GM18508 (cell line): ENCODE data around the gene CAPZA2.
"Not testable (repeated sequence)": the region's sequence is repeated elsewhere in the genome, so short reads cannot be mapped to it uniquely, and the experiment has no call there.

Experiments
- ATAC-seq: cut with Tn5 transposase; IDR thresholded peaks from one replicate; pipeline ENCODE4 v1.9.1; 2021; ENCODE audit warnings: moderate number of reproducible peaks; ENCODE audit not compliant: insufficient read depth, unreplicated experiment

CAPZA2 gene

DNA sequence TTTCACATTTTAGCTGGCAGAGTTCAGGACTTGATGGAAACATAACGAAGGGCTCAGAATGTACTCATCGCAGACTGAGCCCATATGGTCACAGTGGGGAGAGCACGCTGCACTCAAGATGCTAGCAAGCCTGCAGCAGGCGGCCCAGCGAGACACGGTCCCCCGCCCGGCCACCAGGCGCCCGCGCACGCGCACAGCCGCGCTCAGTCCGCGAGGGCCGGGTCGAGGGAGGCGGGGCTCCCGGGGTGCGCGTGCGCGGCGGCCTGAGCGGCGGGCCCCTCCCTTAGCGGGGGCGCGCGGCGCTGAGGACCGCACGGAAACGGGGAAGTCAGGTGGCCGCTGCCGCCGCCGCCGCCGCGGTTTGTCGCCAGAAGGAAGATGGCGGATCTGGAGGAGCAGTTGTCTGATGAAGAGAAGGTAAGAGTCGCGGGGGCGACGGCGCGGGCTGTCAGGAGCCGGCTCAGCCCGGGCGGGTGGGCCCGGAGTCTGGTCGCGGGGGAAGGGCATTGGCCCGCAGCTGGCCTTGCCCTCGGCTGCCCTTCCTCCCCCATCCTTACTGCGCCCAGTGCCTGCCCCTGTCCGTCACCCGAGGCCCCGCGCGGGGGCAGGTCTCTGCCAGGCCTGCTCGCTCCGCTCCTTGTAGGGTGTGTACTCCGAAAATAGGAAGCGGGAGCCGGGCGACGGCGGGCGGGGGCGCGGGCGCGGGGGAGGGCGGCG lies at the start of gene CAPZA2:
Gene CAPZA2, plus strand, starts transcription at position 354 of the 717 bp plus-strand sequence. Its CDS starts 25 bp downstream, at position 379.
- peak; percentile 68 for ATAC-seq

DNA sequence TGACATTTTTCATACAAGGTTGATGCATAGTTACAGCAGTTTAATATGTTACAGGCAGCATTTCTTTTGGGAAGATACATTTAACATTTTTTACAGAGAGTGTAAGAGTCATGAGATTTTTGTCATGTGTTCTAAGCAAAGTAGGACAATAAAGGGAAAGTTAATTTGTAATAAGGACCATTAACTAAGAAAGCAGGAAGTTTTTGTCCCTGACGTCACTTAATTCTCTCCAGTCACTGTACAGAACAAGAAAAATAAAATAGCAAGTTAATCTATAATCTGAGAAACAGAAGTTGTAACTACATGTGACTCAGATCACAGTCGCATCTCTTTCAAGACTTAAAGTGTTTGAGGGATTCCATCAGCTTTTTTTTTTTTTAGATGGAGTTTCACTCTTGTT lies 49.5 kb upstream of the CAPZA2 start:
- no peak for ATAC-seq

DNA sequence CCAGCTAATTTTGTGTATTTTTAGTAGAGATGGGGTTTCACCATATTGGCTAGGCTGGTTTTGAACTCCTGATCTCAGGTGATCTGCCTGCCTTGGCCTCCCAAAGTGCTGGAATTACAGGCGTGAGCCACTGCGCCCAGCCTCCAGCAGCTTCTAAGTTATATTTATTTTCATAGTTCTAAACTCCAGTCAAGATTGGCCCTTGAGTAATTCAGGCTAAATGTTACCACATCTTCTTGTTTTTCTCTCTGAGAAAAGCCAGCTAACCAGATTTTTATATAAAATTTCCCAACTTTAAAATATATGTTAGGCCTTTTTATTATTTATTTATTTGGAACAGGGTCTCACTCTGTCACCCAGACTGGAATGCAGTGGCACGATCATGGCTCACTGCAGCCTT lies 49.0 kb upstream of the CAPZA2 start:
- ATAC-seq = not testable (repeated sequence)

DNA sequence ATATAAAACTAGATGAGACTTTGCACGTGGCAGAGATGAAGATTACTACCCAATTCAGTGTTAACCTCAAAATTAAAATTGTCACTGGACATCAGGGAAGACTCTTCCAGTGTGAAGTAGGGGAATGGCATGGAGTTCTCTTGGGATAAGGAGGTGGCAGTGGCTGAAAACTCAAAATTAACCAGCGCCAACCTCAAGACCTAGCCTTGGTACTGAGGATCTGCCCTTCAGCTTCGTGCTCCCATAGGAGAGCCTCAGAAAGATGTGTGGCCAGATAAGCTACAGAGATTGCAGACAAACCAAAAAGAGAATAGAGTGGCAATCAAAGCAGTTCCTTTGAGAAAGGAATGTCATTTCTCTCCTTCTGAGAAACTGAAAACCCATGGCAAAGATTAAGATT lies 47.3 kb upstream of the CAPZA2 start:
- ATAC-seq = no peak

DNA sequence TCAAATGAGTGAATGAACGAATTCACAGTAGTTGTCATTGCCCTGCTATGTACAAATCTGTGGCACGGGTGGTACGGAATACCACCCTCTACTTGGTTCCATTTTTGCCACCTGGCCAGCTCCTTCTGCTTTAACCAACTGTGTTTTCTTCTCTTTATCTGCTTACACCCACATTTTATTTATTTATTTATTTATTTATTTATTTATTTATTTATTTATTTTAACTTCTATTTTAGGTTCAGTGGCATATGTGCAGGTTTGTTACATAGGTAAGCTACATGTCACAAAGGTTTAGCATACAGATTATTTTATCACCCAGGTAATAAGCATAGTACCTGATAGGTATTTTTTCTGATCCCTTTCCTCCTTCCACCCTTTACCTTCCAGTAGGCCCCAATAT lies 42.2 kb upstream of the CAPZA2 start:
- no peak for ATAC-seq

DNA sequence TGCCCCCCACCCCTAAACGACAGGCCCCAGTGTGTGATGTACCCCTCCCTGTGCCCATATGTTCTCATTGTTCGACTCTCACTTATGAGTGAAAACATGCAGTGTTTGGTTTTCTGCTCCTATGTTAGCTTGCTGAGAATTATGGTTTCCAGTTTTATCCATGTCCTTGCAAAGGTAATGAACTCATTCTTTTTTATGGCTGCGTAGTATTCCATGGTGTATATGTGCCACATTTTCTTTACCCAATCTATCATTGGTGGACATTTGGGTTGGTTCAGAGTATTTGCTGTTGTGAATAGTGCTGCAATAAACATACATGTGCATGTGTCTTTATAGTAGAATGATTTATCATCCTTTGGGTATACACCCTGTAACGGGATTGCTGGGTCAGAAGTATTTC lies 40.7 kb upstream of the CAPZA2 start:
- not testable (repeated sequence) for ATAC-seq

DNA sequence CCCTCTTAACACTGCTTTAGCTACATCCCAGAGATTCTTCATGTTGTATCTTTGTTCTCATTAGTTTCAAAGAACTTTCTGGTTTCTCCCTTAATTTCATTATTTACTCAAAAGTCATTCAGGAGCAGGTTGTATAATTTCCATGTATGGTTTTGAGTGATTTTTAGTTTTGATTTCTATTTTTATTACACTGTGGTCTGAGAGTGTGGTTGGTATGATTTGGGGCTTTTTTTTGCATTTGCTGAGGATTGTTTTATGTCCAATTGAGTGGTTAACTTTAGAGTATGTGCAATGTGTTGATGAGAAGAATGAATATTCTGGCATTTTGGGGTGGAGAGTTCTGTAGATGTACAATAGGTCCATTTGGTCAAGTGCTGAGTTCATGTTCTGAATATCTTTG lies 37.9 kb upstream of the CAPZA2 start:
- ATAC-seq = no peak

DNA sequence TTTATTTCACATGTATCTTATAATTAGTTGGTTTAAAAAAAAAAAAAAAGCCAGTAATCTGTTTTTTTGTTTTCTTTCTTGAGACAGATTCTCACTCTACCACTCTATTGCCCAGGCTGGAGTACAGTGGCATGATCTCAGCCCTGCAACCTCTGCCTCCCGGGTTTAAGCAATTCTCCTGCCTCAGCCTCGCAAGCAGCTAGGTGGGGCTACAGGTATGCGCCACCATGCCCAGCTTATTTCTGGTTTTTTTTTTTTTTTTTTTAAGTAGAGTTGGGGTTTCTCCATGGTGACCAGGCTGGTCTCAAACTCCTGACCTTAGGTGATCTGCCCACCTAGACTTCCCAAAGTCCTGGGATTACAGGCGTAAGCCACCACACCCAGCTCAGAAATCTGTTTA lies 34.1 kb upstream of the CAPZA2 start:
- no peak for ATAC-seq

DNA sequence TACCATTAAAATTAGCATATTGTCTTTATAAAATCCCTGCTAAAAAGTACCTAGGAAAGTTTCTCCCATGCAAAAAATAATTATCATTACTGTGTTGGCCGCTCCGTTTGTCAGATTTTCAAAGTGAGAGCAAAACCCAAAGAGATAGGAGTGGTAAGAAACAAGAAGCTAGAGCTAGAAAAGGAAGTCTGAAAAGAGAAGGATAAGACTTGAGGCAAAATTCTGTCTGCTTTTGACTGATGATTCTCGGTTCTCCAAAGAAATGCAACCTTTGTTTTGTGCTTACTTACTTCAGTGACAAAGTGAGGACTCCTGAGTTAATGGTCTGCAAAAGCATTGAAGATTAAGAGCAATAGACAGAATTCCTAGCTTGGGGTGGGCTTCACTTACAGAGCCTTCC lies 33.3 kb upstream of the CAPZA2 start:
- ATAC-seq = no peak

DNA sequence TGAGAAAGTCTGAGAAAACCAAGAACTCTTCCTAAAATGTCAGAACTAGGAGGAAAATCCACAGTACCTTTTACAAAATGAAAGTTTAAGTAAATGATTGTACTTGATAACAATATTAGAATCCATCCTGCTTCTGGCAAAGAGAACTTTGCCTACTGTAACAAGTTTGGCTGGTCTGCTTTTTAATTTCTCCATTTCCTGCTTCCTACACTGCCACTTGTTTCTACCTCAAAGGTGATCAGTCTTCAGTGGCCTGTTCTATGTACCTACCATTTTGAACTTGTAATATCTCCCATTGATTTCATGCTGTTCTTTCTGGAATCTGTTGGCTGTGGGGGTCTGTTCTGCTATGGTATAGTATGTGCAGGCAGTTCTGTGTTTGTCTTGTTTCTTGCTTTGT lies 32.9 kb upstream of the CAPZA2 start:
- ATAC-seq = no peak

DNA sequence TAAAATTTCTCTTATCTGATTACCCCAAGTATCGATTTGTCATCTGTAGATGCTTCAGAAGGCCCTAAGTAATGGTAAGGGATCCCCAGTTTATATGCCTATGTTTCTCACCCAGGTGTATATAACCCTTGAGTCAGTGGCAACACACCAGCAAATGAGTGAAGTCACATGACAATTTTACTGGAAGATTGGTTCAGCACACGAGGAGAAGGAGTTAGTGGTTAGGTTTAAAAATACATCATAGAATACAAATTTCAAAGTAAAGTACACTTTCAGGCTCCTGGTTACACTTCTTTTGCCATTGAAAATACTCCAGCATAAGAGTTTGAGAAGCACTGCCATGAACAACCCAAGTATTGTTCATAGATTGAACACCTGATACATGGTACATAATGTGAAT lies 29.7 kb upstream of the CAPZA2 start:
- ATAC-seq = no peak

DNA sequence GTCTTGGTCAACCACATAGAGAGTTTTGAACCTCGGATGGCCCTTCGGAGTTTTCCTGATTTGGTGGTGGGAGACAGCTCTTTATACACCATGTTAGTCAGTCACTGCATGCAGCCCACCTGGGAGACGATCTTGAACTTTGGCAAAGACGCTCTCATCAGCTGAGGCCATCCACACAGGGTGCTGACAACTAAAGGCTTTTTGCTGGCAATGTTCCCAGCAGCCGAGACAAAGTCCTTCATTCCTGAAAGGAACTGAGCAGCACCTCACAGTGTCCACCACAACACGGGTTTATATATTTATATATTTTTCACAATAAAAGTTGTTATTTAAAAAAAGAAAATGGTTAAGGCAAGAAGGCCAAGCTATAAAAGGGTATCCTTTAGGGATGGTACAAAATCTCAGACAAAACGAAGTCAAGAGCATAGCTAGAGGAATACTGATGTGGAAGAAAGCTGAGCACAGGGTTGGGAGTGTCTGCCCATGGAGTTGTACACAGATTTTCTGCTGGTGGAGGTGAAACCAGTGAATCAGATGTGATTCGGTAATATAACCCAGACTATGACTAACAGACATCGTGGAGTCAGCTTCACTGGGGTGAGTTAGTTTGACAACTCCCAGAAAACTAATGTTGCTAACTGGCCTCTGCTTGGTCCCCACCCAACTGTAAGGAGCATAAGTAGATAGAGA lies 27.4 kb upstream of the CAPZA2 start:
- no peak for ATAC-seq

DNA sequence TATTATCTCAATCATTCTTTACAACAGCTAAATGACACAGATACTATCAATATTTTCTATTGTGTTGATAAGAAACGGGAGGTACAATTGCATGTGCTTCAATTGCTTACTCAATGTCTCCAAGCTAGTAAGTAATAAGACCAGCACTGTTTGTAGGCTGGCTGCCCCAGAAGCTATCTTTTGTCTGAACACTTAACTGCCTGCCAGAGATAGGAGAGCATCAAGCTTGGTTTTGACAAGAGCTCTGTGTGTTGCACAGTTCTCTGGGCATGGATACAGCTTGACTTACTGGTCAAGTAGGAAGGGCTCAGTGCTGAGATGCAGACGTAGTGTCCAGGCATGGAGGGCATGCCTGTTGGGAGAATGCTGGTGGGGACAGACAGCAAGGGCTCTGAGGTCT lies 26.3 kb upstream of the CAPZA2 start:
- ATAC-seq = no peak

DNA sequence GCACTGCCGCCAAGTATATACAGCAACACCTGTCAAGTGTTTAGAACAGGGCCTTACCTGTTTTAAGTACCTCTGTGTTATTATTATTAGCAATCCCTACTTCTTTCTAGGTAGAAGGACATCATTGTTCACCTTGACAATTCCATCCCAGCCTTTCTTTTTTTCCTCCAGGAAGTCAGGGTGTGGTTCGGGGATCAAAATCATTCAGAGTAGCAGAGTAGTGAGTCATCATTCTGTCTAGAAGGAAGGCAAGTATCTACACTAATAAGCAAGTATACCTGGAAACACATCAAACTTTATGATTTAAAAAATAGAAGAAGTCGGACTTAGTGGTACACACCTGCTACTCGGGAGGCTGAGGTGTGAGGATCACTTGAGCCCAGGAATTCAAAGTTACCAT lies 25.5 kb upstream of the CAPZA2 start:
- no peak for ATAC-seq

DNA sequence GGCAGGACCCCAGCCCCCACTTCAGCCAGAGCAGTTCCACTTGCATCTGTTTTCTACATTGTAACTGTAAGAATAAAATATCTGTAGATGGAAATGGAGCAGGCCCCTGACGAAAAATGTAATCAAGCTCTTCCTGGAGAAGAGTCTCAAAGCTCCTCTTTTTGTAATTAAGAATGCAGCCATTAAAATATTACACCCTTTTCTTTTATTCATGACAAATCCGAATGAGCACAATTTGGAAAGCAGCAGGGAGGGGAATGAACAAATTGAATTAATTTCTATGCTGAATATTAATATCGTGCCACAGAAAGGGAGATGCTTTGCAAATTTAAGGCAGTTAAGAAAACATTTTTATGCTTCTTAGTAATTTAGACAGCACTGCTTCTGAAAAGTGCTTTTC lies 24.8 kb upstream of the CAPZA2 start:
- no peak for ATAC-seq

DNA sequence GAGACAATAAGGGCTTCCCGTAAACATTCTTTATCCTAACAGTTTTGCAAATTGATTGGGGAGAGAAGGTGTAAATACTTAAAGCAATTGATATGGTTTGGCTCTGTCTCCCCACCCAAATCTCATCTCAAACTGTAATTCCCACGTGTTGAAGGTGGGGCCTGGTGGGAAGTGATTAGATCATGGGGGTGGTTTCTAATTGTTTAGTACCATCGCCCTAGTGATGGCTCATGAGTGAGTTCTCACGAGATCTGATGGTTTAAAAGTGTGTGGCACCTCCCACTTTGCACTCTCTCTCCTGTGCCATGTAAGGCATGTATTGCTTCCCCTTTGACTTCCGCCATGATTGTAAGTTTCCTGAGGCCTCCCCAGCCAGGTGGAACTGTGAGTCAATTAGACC lies 22.1 kb upstream of the CAPZA2 start:
- no peak for ATAC-seq

DNA sequence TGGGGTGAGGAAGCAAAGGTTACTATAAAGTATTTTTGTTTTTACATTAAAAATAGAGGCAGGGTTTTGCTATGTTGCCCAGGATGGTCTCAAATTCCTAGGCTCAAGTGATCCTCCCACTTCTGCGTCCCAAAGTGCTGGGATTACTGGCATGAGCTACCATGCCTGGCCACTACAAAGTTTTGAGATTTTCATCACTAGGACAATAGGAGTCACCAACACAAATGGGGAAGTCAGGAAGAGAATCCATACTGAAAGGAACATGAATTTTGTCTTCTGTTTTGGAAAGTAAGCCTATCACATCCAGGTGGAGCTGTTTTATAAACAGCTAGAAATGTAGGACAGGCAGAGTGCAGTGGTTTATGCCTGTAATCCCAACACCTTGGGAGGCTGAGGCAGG lies 20.0 kb upstream of the CAPZA2 start:
- no peak for ATAC-seq

DNA sequence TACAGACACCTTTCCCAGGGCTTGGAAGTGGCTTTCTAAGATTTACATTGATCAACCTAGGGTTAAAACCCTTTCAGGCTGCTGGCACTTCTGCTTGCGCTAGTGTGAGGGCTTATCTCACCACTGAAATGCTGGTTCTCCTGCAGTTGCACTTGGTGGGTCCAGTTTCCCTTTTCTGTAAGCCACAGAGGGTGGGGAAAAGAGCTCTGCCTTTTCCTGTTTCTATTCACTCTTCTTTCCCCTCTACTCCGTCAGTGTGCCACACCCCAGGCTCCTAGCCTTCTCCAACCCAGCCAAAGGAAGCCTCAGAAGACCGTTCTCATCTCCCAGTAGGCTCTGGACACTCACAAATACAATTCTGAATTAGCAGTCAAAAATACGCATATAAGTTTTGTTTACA lies 19.0 kb upstream of the CAPZA2 start:
- ATAC-seq = no peak

DNA sequence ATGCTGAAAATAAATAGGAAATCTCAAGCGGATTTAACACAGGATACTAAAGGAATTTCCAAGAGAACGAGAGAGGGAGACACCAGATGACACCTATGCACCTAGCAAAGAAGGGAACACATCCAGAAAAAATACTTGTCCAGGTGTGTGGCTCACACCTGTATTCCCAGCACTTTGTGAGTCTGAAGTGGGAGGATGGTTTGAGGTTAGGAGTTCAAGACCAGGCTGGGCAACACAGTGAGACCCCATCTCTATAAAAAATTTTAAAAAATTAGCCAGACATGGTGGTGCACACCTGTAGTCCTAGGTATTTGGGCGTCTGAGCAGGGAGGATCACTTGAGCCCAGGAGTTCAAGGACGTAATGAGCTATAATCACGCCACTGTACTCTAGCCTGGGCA lies 11.2 kb upstream of the CAPZA2 start:
- no peak for ATAC-seq

DNA sequence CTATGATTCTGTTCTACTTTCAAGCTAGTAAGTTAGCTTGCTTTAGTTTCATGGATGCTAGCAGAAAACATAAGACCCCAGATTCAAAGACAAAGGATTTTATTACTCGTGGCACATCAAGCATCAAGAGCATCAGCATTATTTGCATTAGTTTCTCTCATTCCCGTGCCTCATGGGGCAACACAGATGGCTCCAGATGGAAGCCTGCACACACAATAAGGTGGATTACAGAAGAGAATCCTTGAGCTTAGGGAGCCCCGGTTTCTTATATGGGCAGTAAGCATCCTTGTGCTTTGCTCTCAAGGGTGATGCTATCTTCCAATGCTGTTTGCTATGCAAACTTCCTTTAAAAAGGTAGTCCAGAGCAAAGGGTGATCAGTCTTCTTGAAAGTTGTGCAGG lies 10.7 kb upstream of the CAPZA2 start:
- ATAC-seq = no peak

DNA sequence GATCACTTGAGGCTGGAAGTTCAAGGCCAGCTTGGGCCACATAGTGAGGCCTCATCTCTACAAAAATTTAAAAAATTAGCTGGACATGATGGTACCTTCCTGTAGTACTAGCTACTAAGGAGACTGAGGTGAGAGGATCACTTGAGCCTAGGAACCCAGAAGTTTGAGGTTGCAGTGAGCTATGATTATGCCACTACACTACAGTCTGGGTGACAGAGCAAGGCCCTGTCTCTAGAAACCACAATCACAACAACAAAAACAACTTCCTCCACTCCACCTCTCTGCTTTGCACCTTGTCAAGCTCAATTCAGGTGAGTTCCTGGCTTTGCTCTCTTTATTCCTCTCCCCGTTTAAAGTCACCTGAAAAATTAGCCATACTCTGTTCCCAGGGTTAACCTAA lies 8.3 kb upstream of the CAPZA2 start:
- ATAC-seq = no peak

DNA sequence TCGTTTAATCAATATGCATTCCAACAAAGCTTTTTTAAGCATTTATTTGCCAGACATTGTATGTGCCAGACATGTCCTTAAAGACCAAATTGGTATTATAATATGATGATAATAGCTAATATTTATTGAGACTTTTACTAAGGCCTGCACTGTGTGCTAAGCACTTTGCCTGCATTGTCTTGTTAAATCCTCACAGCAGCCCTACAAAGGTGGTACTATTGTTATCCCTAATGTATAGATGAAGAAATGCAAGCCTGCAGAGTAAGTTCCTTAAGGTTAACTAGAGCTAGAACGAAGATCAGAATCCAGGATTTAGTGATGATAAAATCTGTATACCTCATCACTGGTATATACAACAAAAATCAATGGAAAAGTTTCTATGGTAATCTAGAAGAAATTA lies 5.3 kb upstream of the CAPZA2 start:
- no peak for ATAC-seq
